ENCODE data around the gene FAM107B. TPM values are rescaled to one million over a fixed set of nuclear protein-coding genes. Genes with fewer than 3 reads are reported as not detected.

FAM107B gene
- total RNA-seq, 6 experiments from 2014 or later = 58.6 to 116 (median 68.7) TPM

DNA sequence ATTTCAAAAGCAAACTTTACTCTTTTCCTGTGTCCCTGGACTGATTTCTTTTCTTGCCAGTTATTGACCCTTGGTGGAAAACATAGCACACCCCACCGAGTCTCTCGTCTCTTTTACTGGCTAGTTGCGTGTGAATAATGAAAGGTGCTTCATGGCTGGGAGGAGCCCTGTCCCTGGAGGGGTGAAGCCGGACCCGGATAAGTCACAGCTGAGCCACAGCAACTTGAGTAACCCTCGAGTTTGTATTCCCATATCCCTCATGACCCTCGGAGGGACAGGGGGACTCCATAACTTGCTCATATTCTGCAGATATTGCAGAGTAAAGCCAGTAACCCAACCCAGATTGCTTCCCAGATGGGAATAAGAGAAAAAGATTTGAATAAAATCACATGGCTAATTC is 296.5 kb downstream of the FAM107B start:
- H3K4me3 ChIP-seq = no peak overlapping the region
- H3K27ac ChIP-seq = no peak overlapping the region
- H3K36me3 ChIP-seq = no peaks in the 10 kb centered on the region
- no peaks in the 10 kb centered on the region for H3K27me3 ChIP-seq
- H3K9me3 ChIP-seq = no peaks in the 10 kb centered on the region
- WGBS (ENCODE audit: insufficient coverage, low coverage, low lambda C conversion rate, missing lambda C conversion rate) = 40% methylated on average over 7 of the region's 7 CpGs
- intact Hi-C loops (cut with DNase I) = loop anchor here (10.0 kb wide), 2 partner anchors 273 to 283 kb away; no protein-coding TSS in a partner anchor
- TF ChIP-seq POLR2A (IDR thresholded peaks at IDR 0.05) = no peak
- no peak for TF ChIP-seq CTCF (IDR thresholded peaks at IDR 0.05)
- DNase-seq (peak in 1 of 3 donors; percentile 14), ATAC-seq (no peak)
- no peaks in the 10 kb centered on the region for H3K4me1 ChIP-seq

GRCh38 chr10:14477408-14477710 is 297.3 kb downstream of the FAM107B start:
- DNase-seq (no peak), ATAC-seq (no peak)
- TF ChIP-seq POLR2A (IDR thresholded peaks at IDR 0.05) (no peak), CTCF (IDR thresholded peaks at IDR 0.05) (no peak)
- H3K27me3 ChIP-seq = no peaks in the 10 kb centered on the region
- H3K4me1 ChIP-seq = no peaks in the 10 kb centered on the region
- intact Hi-C loops (cut with DNase I) = loop anchor here (10.0 kb wide), 2 partner anchors 273 to 283 kb away; no protein-coding TSS in a partner anchor
- WGBS (ENCODE audit: insufficient coverage, low coverage, low lambda C conversion rate, missing lambda C conversion rate) = 65% methylated on average over 3 of the region's 4 CpGs
- H3K27ac ChIP-seq = no peak overlapping the region
- H3K4me3 ChIP-seq = no peak overlapping the region
- H3K9me3 ChIP-seq = no peaks in the 10 kb centered on the region
- no peaks in the 10 kb centered on the region for H3K36me3 ChIP-seq

DNA sequence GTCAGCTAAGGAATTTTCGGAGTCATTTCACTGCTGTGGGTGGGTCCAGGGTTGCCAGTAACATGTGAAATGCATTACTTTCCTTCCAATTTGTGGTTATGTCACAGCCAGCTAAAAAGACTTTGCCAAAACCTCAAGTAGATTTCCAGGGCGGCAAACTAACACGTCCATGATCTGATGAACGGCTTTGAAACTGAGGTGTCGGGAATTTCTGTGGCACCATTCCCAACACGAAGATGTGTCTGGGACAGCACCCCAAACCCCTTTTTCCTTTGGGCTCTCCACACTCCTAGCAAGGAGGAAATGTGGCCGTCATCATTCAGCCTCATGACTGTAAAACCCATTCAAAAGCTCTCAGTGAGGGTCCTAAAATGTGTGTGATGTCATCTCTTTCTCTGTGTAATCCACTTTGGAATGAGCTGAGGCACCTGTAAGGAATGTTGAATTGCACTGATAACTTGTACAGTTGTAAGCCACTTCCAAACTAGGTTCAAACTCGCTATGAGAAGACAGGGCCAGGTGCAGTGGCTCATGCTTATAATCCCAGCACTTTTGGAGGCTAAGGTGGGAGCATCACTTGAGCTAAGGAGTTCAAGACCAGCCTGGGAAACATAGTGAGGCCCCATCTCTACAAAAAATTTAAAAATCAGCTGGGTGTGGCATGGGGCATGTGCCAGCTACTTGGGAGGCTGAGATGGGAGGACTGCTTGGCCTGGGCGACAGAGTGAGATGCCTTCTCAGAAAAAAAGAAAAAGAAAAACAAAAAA is 297.9 kb downstream of the FAM107B start:
- no peaks in the 10 kb centered on the region for H3K9me3 ChIP-seq
- no peaks in the 10 kb centered on the region for H3K4me1 ChIP-seq
- H3K27me3 ChIP-seq = no peaks in the 10 kb centered on the region
- H3K4me3 ChIP-seq = no peak overlapping the region
- DNase-seq = peak in 1 of 3 donors; percentile 3
- intact Hi-C loops (cut with DNase I) = loop anchor here (10.0 kb wide), 2 partner anchors 272 to 282 kb away; no protein-coding TSS in a partner anchor
- no peak for TF ChIP-seq CTCF (IDR thresholded peaks at IDR 0.05)
- TF ChIP-seq POLR2A (IDR thresholded peaks at IDR 0.05) = no peak
- 70% methylated on average over 8 of the region's 9 CpGs for WGBS (ENCODE audit: insufficient coverage, low coverage, low lambda C conversion rate, missing lambda C conversion rate)
- H3K36me3 ChIP-seq = no peaks in the 10 kb centered on the region
- no peak overlapping the region for H3K27ac ChIP-seq
- no peak for ATAC-seq

- Histone ChIP-seq H3K36me3 (no peaks in the 10 kb centered on the region), H3K4me1 (no peaks in the 10 kb centered on the region), H3K9me3 (no peaks in the 10 kb centered on the region), H3K4me3 (no peak overlapping the region), H3K27ac (no peak overlapping the region), H3K27me3 (no peaks in the 10 kb centered on the region)
- WGBS (ENCODE audit: insufficient coverage, low coverage, low lambda C conversion rate, missing lambda C conversion rate) = 86% methylated on average over 5 of the region's 5 CpGs
- DNase-seq (no peak), ATAC-seq (no peak)
- TF ChIP-seq POLR2A (IDR thresholded peaks at IDR 0.05) (no peak), CTCF (IDR thresholded peaks at IDR 0.05) (no peak)
- intact Hi-C loops (cut with DNase I) = loop anchor here (10.0 kb wide), 2 partner anchors 271 to 281 kb away; no protein-coding TSS in a partner anchor
Measured at GRCh38 chr10:14476006-14476405, 298.7 kb downstream of the FAM107B start.

Measured in right lobe of liver (tissue), 6 donors.